SK-N-SH (cell line): Measurements from ENCODE around the gene SPAG6. TPM values are rescaled to one million over a fixed set of nuclear protein-coding genes. Genes with fewer than 3 reads are reported as not detected.

Source experiments
- CTCF ChIA-PET: fragments of 300-600, 350-600 bp; formaldehyde crosslinking; extraction: SDS; loops from one replicate; lab custom pipeline; 2021; lab: Yijun Ruan, JAX
- POLR2A ChIA-PET: fragments of 350-600 bp; sonication (Branson Sonifier 250); formaldehyde crosslinking; extraction: SDS; loops from one replicate; lab custom pipeline; 2020; ENCODE audit warnings: antibody characterized with exemption, inconsistent platforms; lab: Yijun Ruan, JAX
- DNase-seq: peaks from one replicate; pipeline ENCODE4 v3.0.0; 2012
- H2AFZ ChIP-seq: fragments of 200-600 bp; sonication (generic); 2 replicates; pipeline ENCODE4 v1.8.1; 2016; ENCODE audit warnings: antibody characterized with exemption, mild to moderate bottlenecking, low read depth
- H3F3A ChIP-seq: fragments of 200-600 bp; sonication (generic); replicated peaks from 2 replicates; pipeline ENCODE3; 2016; ENCODE audit warnings: antibody characterized with exemption, mild to moderate bottlenecking; ENCODE audit not compliant: insufficient read depth
- H3K27ac ChIP-seq, 2 experiments: fragments of 200-500 bp in 1 of 2; fragments of 200-600 bp in 1 of 2; sonication (Bioruptor generic) in 1 of 2; sonication (generic), shearing (Covaris generic) in 1 of 2; 2 replicates each; pipeline versions ENCODE4 v1.5.1 to v1.6.1; 2014 to 2016; ENCODE audit warnings: low read depth in 2 of 2, inconsistent platforms in 1 of 2, low read length in 1 of 2, mild to moderate bottlenecking in 1 of 2, mixed read lengths in 1 of 2
- H3K27me3 ChIP-seq: fragments of 200-600 bp; sonication (generic), shearing (Covaris generic); 2 replicates; pipeline ENCODE4 v1.6.1; 2016; ENCODE audit warnings: mixed run types; ENCODE audit not compliant: insufficient read depth
- H3K36me3 ChIP-seq, 2 experiments: fragments of 200-500 bp in 1 of 2; fragments of 200-600 bp in 1 of 2; sonication (Bioruptor generic) in 1 of 2; sonication (generic) in 1 of 2; replicated peaks in 1 of 2; 2 replicates each; pipeline versions ENCODE3 to v1.5.1; 2014 to 2016; ENCODE audit warnings: low read length in 1 of 2, mild to moderate bottlenecking in 1 of 2; ENCODE audit not compliant: insufficient read depth in 2 of 2, control insufficient read depth in 1 of 2
- H3K4me1 ChIP-seq, 2 experiments: fragments of 200-500 bp in 1 of 2; fragments of 200-600 bp in 1 of 2; sonication (Bioruptor generic) in 1 of 2; sonication (generic), shearing (Covaris generic) in 1 of 2; 2 replicates each; pipeline versions ENCODE4 v1.5.1 to v1.6.1; 2014 to 2016; ENCODE audit warnings: low read depth in 1 of 2, low read length in 1 of 2, mixed run types in 1 of 2; ENCODE audit not compliant: insufficient read depth in 2 of 2, control insufficient read depth in 1 of 2
- H3K4me2 ChIP-seq: fragments of 200-600 bp; sonication (generic), shearing (Covaris generic); 2 replicates; pipeline ENCODE4 v1.6.1; 2017; ENCODE audit warnings: mixed run types
- H3K4me3 ChIP-seq, 2 experiments: fragments of 200-500 bp in 1 of 2; fragments of 200-600 bp in 1 of 2; sonication (Bioruptor generic) in 1 of 2; sonication (generic), shearing (Covaris generic) in 1 of 2; 2 replicates each; pipeline versions ENCODE4 v1.5.1 to v1.8.1; 2014 to 2016; ENCODE audit warnings: low read depth in 2 of 2, inconsistent platforms in 1 of 2, low read length in 1 of 2, mild to moderate bottlenecking in 1 of 2, mixed read lengths in 1 of 2, moderate library complexity in 1 of 2
- H3K79me2 ChIP-seq: fragments of 200-600 bp; sonication (generic); 2 replicates; pipeline ENCODE4 v1.8.1; 2017; ENCODE audit warnings: mild to moderate bottlenecking; ENCODE audit not compliant: insufficient read depth
- H3K9ac ChIP-seq: fragments of 200-600 bp; sonication (generic); 2 replicates; pipeline ENCODE4 v1.6.1; 2017; ENCODE audit warnings: mixed run types
- H3K9me2 ChIP-seq: fragments of 200-600 bp; sonication (generic); 2 replicates; pipeline ENCODE4 v1.6.1; 2017; ENCODE audit warnings: mixed run types
- H3K9me3 ChIP-seq: fragments of 200-600 bp; sonication (generic); 2 replicates; pipeline ENCODE4 v1.6.1; 2017; ENCODE audit warnings: mixed run types, mild to moderate bottlenecking, moderate library complexity
- H4K20me1 ChIP-seq: fragments of 200-600 bp; sonication (generic); 2 replicates; pipeline ENCODE4 v1.6.1; 2017; ENCODE audit warnings: mild to moderate bottlenecking, mixed run types; ENCODE audit not compliant: insufficient read depth
- EP300 ChIP-seq, 2 experiments: IDR thresholded peaks; 2 replicates each; pipeline versions ENCODE4 v1.4.0 to v1.6.1; 2012; ENCODE audit warnings: borderline replicate concordance in 1 of 2, low read depth in 1 of 2, low read length in 1 of 2
- FOXJ3 ChIP-seq: sonication (generic); formaldehyde crosslinking; IDR thresholded peaks from 2 replicates; pipeline ENCODE4 v1.5.1; 2020; ENCODE audit warnings: mild to moderate bottlenecking, missing genetic modification reagents
- GABPA ChIP-seq: IDR thresholded peaks from 2 replicates; pipeline ENCODE4 v1.4.0; 2012; ENCODE audit warnings: low read depth, mild to moderate bottlenecking
- IRF3 ChIP-seq: fragments of 150-350 bp; IDR thresholded peaks from 2 replicates; pipeline ENCODE4 v1.6.1; 2016; ENCODE audit warnings: mild to moderate bottlenecking, low read depth, low read length
- MXI1 ChIP-seq: IDR thresholded peaks from 2 replicates; pipeline ENCODE4 v1.6.1; 2012; ENCODE audit warnings: mild to moderate bottlenecking, low read depth, low read length, improper control_type of control experiment
- NFIC ChIP-seq: IDR thresholded peaks from 2 replicates; pipeline ENCODE4 v1.4.0; 2012; ENCODE audit warnings: borderline replicate concordance
- NRF1 ChIP-seq: IDR thresholded peaks from 2 replicates; pipeline ENCODE4 v1.6.1; 2012; ENCODE audit warnings: low read depth, mild to moderate bottlenecking, low read length
- PBX3 ChIP-seq: IDR thresholded peaks from 2 replicates; pipeline ENCODE4; 2012
- RAD21 ChIP-seq: IDR thresholded peaks from 2 replicates; pipeline ENCODE4 v1.6.1; 2012; ENCODE audit warnings: mild to moderate bottlenecking, low read length
- REST ChIP-seq: IDR thresholded peaks from 2 replicates; pipeline ENCODE4 v1.6.1; 2012; ENCODE audit warnings: mild to moderate bottlenecking, low read depth, low read length, moderate library complexity
- YY1 ChIP-seq: IDR thresholded peaks from 2 replicates; pipeline ENCODE4 v1.4.0; 2012; ENCODE audit warnings: low read depth, mild to moderate bottlenecking
- WGBS: methylation state at CpG from one replicate; pipeline ENCODE4 v1.1.6; 2017; ENCODE audit warnings: low lambda C conversion rate; 5-methylcytosine and 5-hydroxymethylcytosine counted together
- polyA plus RNA-seq, 3 experiments: library from polyadenylated mRNA; depleted of rRNA; stranded (reverse); fragments of >200 nt; gene quantifications; 2 replicates each; pipeline ENCODE4 v1.2.3, GENCODE V29; 2012
- TF ChIP-seq, protein P1 (sequence below): IDR thresholded peaks from 2 replicates; pipeline ENCODE4 v1.4.0; 2012; ENCODE audit warnings: low read depth, borderline replicate concordance

The SPAG6 gene
- polyA plus RNA-seq, 1 of the 3 experiments (the other 2 are of a cell fraction), result 0.77 TPM

- peak; percentile 65 for TF ChIP-seq PBX3
- TF ChIP-seq YY1, result no peak
- TF ChIP-seq REST, result no peak
- no peak for TF ChIP-seq GABPA
Observed at GRCh38 chr10:22442063-22442462, 96.8 kb downstream of the SPAG6 start (continued).

DNA sequence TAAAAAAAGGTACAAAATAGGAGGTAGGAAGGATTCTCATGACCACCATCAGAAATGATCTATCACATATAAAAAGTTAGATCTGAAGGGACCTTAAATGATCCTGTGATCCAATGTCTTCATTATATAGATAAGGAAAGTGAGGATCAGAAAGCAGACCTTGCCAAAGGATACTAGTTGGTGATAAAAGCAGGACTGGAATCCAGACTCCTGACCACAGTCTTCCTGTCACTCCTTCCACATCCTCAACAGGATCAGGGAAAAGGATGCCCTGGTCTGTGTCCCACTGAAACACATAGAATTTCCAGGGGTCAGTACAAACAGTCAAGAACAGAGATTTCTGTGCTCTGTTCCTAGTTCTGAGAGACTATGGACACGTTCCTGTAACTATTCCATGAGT lies 97.2 kb downstream of the SPAG6 start:
- ChIA-PET CTCF (interaction anchor here (0.7 to 1.5 kb wide), 3 partner anchors 15 to 102 kb away, joined by 3 to 6 read pairs (median 5); no protein-coding TSS in a partner anchor), POLR2A (no interaction called here)
- H3K9me2 ChIP-seq, result no peaks in the 10 kb centered on the region
- H3K9ac ChIP-seq, result no peak overlapping the region
- no peak overlapping the region; a peak in 1 of 4 replicates for H3K27ac ChIP-seq
- no peaks in the 10 kb centered on the region for H3K79me2 ChIP-seq
- H3K4me3 ChIP-seq, result no peak overlapping the region
- no peaks in the 10 kb centered on the region for H3K36me3 ChIP-seq
- 14% methylated on average over 1 of the region's 1 CpG for WGBS
- no peak overlapping the region for H3K4me2 ChIP-seq
- TF ChIP-seq NFIC (no peak), FOXJ3 (CRISPR knock-in tag) (no peak), PBX3 (no peak), MXI1 (0 out of 2 replicates have a peak, but pooled peaks have one; percentile 9), RAD21 (0 out of 2 replicates have a peak, but pooled peaks have one; percentile 4), EP300 (IDR thresholded peaks at IDR 0.05; ENCODE audit: borderline replicate concordance in 1 of 2, low read depth in 1 of 2, low read length in 1 of 2) (no peak), IRF3 (no peak), NRF1 (no peak)
- TF ChIP-seq, protein P1, sequence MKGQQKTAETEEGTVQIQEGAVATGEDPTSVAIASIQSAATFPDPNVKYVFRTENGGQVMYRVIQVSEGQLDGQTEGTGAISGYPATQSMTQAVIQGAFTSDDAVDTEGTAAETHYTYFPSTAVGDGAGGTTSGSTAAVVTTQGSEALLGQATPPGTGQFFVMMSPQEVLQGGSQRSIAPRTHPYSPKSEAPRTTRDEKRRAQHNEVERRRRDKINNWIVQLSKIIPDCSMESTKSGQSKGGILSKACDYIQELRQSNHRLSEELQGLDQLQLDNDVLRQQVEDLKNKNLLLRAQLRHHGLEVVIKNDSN, result no peak
- peak; percentile 55 for DNase-seq
- H3K4me1 ChIP-seq, result peaks cover 0 to 15% of the 10 kb centered on the region in 2 experiments; a peak in 2 of 4 replicates
- no peaks in the 10 kb centered on the region for H3K9me3 ChIP-seq
- H3K27me3 ChIP-seq, result no peaks in the 10 kb centered on the region
- H2AFZ ChIP-seq, result no peak overlapping the region
- H3F3A ChIP-seq, result no peaks in the 10 kb centered on the region
- no peaks in the 10 kb centered on the region for H4K20me1 ChIP-seq
